Spleen (tissue), 11 donors: ENCODE data around the gene ULBP3. TPM values are rescaled to one million over a fixed set of nuclear protein-coding genes. Genes with fewer than 3 reads are reported as not detected.

Experiments
- DNase-seq: peaks from one replicate; pipeline ENCODE4 v3.0.0-alpha.2; 2020
- H3K27ac ChIP-seq, 8 donors: fragments of 200-600 bp; sonication (generic) in 7 of 8; 1 replicate in 4 of 8; 2 replicates in 4 of 8; pipeline versions ENCODE4 v1.5.0 to v1.8.0; 2016 to 2021; ENCODE audit warnings: inconsistent platforms in 4 of 8, mild to moderate bottlenecking in 4 of 8, moderate library complexity in 1 of 8
- H3K27me3 ChIP-seq, 7 donors: fragments of 200-600 bp; sonication (generic) in 6 of 7; replicated peaks in 1 of 7; 1 replicate in 4 of 7; 2 replicates in 3 of 7; pipeline versions ENCODE4 v1.5.0 to v1.8.0; 2016 to 2021; ENCODE audit warnings: inconsistent platforms in 3 of 7, mild to moderate bottlenecking in 1 of 7
- H3K36me3 ChIP-seq, 6 donors: fragments of 200-600 bp; sonication (generic) in 5 of 6; 1 replicate in 4 of 6; 2 replicates in 2 of 6; pipeline versions ENCODE4 v1.5.0 to v1.8.0; 2016 to 2021; ENCODE audit warnings: inconsistent platforms in 2 of 6
- H3K4me1 ChIP-seq, 6 donors: fragments of 200-600 bp; sonication (generic) in 5 of 6; 1 replicate in 3 of 6; 2 replicates in 3 of 6; pipeline versions ENCODE4 v1.5.0 to v1.8.0; 2016 to 2021; ENCODE audit warnings: inconsistent platforms in 3 of 6
- H3K4me3 ChIP-seq, 8 donors: fragments of 200-600 bp; sonication (generic) in 7 of 8; 1 replicate in 4 of 8; 2 replicates in 4 of 8; pipeline versions ENCODE4 v1.5.0 to v1.8.0; 2016 to 2021; ENCODE audit warnings: inconsistent platforms in 4 of 8, mild to moderate bottlenecking in 4 of 8, moderate library complexity in 2 of 8
- H3K9me3 ChIP-seq, 8 donors: fragments of 200-600 bp; sonication (generic) in 7 of 8; 1 replicate in 4 of 8; 2 replicates in 4 of 8; pipeline versions ENCODE4 v1.5.0 to v1.8.0; 2016 to 2021; ENCODE audit warnings: inconsistent platforms in 4 of 8
- POLR2A ChIP-seq, 3 donors: fragments of 450-650 bp; IDR thresholded peaks; one replicate each; pipeline ENCODE4 v1.5.1; 2017; ENCODE audit warnings: antibody characterized with exemption in 3 of 3, mild to moderate bottlenecking in 1 of 3
- POLR2AphosphoS5 ChIP-seq, 3 donors: sonication (generic); formaldehyde crosslinking; IDR thresholded peaks; one replicate each; pipeline ENCODE4 v1.5.1; 2017; ENCODE audit warnings: antibody characterized with exemption in 3 of 3
- WGBS, 5 donors: extraction: QIAGEN DNeasy Blood & Tissue Kit in 3 of 5; methylation state at CpG; one replicate each; pipeline versions ENCODE4 v1.1.5 to v1.1.7; 2013 to 2018; 5-methylcytosine and 5-hydroxymethylcytosine counted together
- intact Hi-C: fragments of 100-400 bp; cut with DNase I; formaldehyde crosslinking; loops from one replicate; pipeline ENCODE4 v1.15.0; 2023; ENCODE audit warnings: low total_unique reads
- polyA plus RNA-seq, 3 donors: library from polyadenylated mRNA; stranded (reverse); fragments of 200-250 nt; gene quantifications; one replicate each; pipeline ENCODE4 v1.2.1, GENCODE V29; 2013
- total RNA-seq, 7 donors: library from RNA; depleted of rRNA in 3 of 7; stranded (reverse); fragments of >200 nt in 3 of 7; fragmentation: NEBNext Ultra II Directional in 4 of 7; extraction: Animal tissue kit (Norgen Biotek cat#: 25700) in 4 of 7; gene quantifications; one replicate each; pipeline versions ENCODE4 v1.1.0 to v1.2.1, GENCODE V29; 2016 to 2021
- TF ChIP-seq, protein P1 (sequence below), 11 experiments: fragments of 200-600 bp in 7 of 11; fragments of 450-650 bp in 4 of 11; sonication (generic) in 4 of 11; IDR thresholded peaks in 8 of 11; conservative IDR thresholded peaks in 3 of 11; 1 replicate in 7 of 11; 2 replicates in 4 of 11; pipeline versions ENCODE4 v1.4.0 to v1.8.0; 2016 to 2021; ENCODE audit warnings: antibody characterized with exemption in 11 of 11, inconsistent platforms in 4 of 11, mild to moderate bottlenecking in 1 of 11
- donor health status: healthy with polysubstance abuse.
- donor health status: DM: no; HTN: no; CAD: no; lungs with moderate emphysema.
- donor health status: DM: no; HTN: no; CAD: no.
- donor health status: Bipolar disorder and iron deficiency.
- donor health status: healthy.
- donor health status: DM: no; HTN: no; CAD: no.
- donor health status: DM: yes; HTN: yes; CAD: no.

Gene ULBP3
- total and polyA plus RNA-seq, 10 donors: 0.15 to 2.2 (median 0.85) TPM; not detected in 1

DNA sequence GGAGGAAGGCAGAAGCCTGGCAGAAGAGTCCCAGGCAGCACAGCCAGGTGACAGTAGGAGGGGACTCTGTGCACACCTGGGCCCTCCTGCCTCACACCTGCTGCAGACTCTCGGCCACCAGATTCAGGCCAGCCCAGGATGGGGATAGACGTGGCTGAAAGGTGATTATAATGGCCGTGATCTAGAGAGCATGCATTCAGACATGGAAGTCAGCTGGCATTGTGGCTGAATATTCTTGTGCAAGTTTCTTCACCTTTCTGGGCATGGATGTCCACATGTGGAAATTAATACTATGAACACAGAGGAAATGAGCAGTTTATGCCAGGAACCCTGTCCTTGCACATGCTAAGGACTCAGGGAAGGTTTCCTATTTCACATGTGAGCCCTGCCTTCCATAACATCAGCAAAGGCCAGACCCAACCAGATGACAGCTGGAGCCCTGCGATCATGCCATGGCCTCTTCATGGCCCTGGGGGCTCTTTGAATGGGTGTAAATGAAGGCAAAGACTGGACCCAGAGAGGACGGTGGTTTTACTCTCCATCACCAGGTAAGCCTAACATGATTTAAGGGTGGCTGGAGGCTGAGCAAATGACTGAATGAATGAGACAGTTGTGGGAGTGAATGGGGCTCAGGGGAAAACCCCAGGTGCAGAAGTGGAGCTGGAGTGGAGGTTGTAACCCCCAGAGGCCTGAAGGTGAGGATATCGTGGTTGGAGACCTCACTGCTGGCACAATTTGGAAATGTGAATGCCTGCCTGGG lies 40.9 kb downstream of the ULBP3 start:
- Histone ChIP-seq H3K4me3 (no peak overlapping the region), H3K27ac (no peak overlapping the region), H3K36me3 (no peaks in the 10 kb centered on the region), H3K27me3 (peaks cover 5 to 54% (median 34%) of the 10 kb centered on the region in 7 donors), H3K4me1 (peaks cover 8 to 21% (median 10%) of the 10 kb centered on the region in 6 donors), H3K9me3 (no peaks in the 10 kb centered on the region)
- no peak for DNase-seq
- intact Hi-C loops: no loop called here
- WGBS, 5 donors: 60 to 82% (median 81%) methylated on average over 6 of the region's 6 CpGs
- TF ChIP-seq, protein P1, sequence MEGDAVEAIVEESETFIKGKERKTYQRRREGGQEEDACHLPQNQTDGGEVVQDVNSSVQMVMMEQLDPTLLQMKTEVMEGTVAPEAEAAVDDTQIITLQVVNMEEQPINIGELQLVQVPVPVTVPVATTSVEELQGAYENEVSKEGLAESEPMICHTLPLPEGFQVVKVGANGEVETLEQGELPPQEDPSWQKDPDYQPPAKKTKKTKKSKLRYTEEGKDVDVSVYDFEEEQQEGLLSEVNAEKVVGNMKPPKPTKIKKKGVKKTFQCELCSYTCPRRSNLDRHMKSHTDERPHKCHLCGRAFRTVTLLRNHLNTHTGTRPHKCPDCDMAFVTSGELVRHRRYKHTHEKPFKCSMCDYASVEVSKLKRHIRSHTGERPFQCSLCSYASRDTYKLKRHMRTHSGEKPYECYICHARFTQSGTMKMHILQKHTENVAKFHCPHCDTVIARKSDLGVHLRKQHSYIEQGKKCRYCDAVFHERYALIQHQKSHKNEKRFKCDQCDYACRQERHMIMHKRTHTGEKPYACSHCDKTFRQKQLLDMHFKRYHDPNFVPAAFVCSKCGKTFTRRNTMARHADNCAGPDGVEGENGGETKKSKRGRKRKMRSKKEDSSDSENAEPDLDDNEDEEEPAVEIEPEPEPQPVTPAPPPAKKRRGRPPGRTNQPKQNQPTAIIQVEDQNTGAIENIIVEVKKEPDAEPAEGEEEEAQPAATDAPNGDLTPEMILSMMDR (IDR thresholded peaks at IDR 0.05 in 8 of 11, conservative IDR thresholded peaks at IDR 0.05 in 3 of 11): no peak
- TF ChIP-seq POLR2A (IDR thresholded peaks at IDR 0.05): no peak
- no peak for TF ChIP-seq POLR2AphosphoS5 (IDR thresholded peaks at IDR 0.05)

DNA sequence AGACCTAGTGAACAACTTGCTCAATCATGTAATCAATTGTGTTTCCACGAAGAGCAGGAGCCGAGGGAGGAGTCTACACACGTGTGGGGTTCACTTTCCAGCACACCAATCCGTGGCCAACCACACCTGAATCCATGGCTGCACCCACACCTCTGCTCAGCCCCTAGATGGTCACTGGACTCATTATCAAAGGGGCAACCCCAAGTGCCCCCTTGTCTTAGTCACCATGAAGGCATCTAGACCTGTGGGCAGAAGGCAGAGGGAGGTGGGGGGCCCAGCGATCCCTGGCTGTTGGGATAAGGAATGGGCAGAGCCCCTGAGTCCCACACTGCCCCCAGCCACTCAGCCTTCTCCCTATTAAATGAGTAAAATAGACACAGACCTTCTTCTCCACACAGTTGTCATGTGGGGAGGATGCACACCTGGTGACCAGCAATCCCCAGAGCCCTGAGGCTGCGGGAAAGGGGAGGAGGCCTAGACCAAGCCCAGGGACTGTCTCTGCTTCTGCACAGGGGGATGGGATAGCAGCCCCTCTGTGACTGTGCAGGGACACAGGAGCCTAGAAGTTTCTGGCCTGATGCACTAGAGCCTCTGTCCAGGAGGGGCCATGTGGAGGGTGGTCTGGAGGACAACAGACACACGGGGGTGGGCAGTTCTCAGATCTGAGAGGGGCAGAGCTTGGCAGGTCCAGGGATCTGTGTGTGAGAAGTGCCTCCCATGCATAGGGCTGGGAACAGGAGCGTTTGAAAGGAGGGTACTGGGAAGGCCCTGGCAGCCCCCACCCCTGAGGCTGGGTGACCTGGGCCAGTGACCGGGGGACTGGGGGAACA lies 41.7 kb downstream of the ULBP3 start:
- no peaks in the 10 kb centered on the region for H3K36me3 ChIP-seq
- no peak overlapping the region for H3K27ac ChIP-seq
- TF ChIP-seq POLR2AphosphoS5 (IDR thresholded peaks at IDR 0.05): no peak
- TF ChIP-seq, protein P1 (IDR thresholded peaks at IDR 0.05 in 8 of 11, conservative IDR thresholded peaks at IDR 0.05 in 3 of 11): no peak
- no peak for TF ChIP-seq POLR2A (IDR thresholded peaks at IDR 0.05)
- no peak for DNase-seq
- no peaks in the 10 kb centered on the region for H3K9me3 ChIP-seq
- H3K4me3 ChIP-seq: no peak overlapping the region
- WGBS, 5 donors: 79 to 91% (median 83%) methylated on average over 8 to 9 of the region's 9 CpGs
- H3K27me3 ChIP-seq: peaks cover 5 to 51% (median 34%) of the 10 kb centered on the region in 7 donors
- intact Hi-C loops: no loop called here
- H3K4me1 ChIP-seq: peaks cover 8 to 21% (median 10%) of the 10 kb centered on the region in 6 donors

DNA sequence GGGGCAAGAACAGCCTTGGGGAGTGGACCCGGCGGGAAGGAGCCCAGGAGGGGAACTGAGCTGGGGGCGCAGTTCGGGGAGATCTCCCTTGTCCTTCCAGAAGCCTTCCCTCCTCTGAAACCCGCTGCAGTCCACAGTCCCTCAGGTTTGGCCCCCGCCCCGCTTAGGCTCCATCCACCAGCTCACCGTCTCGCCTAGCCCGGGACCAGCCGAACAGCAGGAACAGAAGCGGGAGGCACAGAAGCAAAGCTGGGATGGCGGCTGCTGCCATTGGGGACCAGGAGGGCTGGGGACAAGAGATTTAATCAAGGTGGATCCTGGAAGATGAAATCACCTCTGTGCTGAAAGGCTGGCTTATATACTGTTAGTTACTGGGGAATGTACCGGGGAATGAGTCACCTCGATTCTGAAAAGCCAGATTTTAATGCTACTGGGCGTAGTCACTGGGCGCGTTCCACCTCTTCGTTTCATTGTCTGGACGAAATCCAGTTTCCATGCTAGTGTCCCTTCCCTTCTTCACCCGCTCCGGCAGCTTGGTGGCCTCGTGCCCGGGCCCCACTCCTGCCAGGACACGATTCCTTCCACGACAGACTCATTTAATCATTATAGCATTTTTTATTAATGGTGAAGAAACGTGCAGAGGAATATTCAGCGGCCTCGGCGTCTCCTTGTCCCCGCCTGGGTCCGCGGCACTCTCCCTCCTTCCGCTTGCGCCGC lies 43.6 kb downstream of the ULBP3 start, which contains the start of gene RAET1L:
TSS of gene RAET1L (minus strand) at position 332 of the 717 bp plus-strand sequence. CDS start at position 271, 61 bp downstream.
- intact Hi-C loops: no loop called here
- WGBS, 5 donors: 7 to 19% (median 9%) methylated on average over 36 of the region's 36 CpGs
- H3K27me3 ChIP-seq: peaks cover 5 to 51% (median 34%) of the 10 kb centered on the region in 7 donors
- peaks cover 8 to 21% (median 10%) of the 10 kb centered on the region in 6 donors for H3K4me1 ChIP-seq
- H3K4me3 ChIP-seq: peak within 1 kb of the TSS in 2 of 8 donors; percentile 16 to 42
- H3K36me3 ChIP-seq: no peaks in the 10 kb centered on the region
- TF ChIP-seq, protein P1 (IDR thresholded peaks at IDR 0.05 in 8 of 11, conservative IDR thresholded peaks at IDR 0.05 in 3 of 11): no peak
- TF ChIP-seq POLR2A (IDR thresholded peaks at IDR 0.05) (no peak), POLR2AphosphoS5 (IDR thresholded peaks at IDR 0.05) (no peak)
- DNase-seq: no peak
- H3K27ac ChIP-seq: no peak within 1 kb of the TSS
- no peaks in the 10 kb centered on the region for H3K9me3 ChIP-seq
